AG10803 (cell line): ENCODE measurements around the gene RPL21.
A peak's percentile ranks its signal among the peaks of the same experiment; 100 is the strongest.

ENCODE experiments used
- DNase-seq: peaks from one replicate; pipeline ENCODE4 v3.0.0; 2010; ENCODE audit warnings: low read depth
- H3K4me3 ChIP-seq: 2 replicates; pipeline ENCODE4 v1.5.1; 2011; ENCODE audit warnings: mild to moderate bottlenecking, low read length, control low read depth
- TF ChIP-seq, protein P1 (sequence below): conservative IDR thresholded peaks from 2 replicates; pipeline ENCODE4 v1.5.1; 2011; ENCODE audit warnings: mild to moderate bottlenecking, low read length, control low read depth, inconsistent platforms

The RPL21 gene

DNA sequence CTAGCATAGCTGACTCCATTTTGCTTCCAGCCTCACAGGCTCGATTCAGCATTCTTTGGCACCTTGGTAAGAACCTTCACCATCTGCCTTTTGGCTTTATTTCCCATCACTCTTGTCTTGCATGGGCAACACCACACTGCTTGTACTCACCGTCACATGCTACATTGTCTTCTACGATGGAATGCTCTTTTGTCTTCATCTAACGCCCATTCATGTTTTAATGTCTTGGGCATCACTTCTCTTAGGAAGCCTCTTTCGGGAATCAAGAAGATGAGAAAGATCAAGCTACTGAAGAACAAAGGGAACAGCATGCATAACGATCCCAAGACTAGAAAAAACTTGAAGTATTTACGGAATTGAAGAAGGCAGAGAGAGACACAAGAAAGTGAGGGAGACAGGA is 5.7 kb upstream of the RPL21 start:
- no peak overlapping the region for H3K4me3 ChIP-seq
- DNase-seq = no peak
- TF ChIP-seq, protein P1, sequence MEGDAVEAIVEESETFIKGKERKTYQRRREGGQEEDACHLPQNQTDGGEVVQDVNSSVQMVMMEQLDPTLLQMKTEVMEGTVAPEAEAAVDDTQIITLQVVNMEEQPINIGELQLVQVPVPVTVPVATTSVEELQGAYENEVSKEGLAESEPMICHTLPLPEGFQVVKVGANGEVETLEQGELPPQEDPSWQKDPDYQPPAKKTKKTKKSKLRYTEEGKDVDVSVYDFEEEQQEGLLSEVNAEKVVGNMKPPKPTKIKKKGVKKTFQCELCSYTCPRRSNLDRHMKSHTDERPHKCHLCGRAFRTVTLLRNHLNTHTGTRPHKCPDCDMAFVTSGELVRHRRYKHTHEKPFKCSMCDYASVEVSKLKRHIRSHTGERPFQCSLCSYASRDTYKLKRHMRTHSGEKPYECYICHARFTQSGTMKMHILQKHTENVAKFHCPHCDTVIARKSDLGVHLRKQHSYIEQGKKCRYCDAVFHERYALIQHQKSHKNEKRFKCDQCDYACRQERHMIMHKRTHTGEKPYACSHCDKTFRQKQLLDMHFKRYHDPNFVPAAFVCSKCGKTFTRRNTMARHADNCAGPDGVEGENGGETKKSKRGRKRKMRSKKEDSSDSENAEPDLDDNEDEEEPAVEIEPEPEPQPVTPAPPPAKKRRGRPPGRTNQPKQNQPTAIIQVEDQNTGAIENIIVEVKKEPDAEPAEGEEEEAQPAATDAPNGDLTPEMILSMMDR = no peak

DNA sequence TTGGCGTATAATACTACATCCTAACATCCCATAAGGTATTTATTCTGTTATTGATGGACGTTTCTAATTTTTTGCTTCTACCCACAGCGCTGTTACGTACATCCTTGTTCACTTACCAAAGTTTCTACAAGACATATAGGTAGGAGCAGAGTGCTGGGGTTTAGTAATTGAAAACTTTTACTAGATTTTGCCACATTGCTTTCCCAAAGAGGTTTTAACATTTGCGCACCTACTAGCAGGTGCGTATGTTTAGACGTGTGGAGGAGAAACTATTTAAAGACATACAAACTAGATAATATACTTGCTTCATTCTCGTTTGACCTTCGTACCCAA is 559 bp upstream of the RPL21 start:
- DNase-seq = no peak
- TF ChIP-seq, protein P1 = no peak
- peak overlapping the region; percentile 91 for H3K4me3 ChIP-seq

GRCh38 chr13:27252467-27252866 is 1.1 kb downstream of the RPL21 start:
- TF ChIP-seq, protein P1 = no peak
- DNase-seq = no peak
- peak overlapping the region; percentile 91 for H3K4me3 ChIP-seq

DNA sequence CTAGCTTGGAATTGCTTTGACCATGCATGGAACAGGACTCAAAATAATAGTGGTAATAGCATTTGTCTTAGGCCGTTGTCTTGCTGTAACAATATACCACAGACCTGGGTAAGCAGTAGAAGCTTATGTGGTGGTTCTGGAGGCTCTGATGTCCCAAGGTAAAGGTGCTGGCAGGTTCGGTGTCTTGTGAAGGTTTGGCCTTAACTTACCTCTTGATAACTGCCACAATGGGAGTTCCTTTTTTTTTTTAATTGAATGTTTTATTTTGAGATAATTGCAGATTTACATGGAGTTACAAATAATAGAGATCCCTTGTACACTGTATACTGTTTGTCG is 5.8 kb downstream of the RPL21 start:
- no peak overlapping the region for H3K4me3 ChIP-seq
- no peak for DNase-seq
- TF ChIP-seq, protein P1 = no peak

GRCh38 chr13:27257648-27258253 is 6.4 kb downstream of the RPL21 start:
- TF ChIP-seq, protein P1 = no peak
- DNase-seq = no peak
- no peak overlapping the region for H3K4me3 ChIP-seq

DNA sequence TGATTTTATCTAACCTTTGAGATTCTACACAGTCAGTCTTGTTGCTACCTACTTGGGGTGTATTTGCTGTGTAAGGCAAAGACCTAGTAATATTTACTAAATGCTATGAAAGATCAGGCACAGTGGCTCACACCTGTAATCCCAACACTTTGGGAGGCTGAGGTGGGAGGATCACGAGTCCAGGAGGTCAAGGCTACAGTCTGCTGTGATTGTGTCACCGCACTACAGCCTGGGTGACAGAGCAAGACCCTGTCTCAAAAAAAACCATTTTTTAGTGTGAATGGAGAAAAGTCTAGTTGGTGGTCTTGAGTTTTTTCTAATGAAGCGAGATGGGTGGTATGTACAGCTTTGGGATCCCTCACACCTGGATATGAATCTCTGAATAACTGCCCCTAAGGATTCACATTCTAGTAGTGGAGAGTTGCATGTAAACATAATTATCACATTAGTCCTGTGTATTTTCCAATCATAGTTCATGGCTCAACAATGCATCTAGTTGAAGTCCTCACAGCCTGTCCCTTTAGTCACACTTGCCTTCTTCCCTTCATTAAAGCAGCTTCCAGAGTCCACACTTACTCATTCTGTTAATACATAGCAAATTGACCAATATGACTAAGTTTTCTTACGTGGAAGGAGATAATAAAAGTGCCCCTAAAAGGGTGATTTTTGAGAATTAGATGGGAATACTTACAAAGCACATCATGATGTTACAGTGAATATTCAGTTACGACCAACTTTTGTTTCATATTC is 7.5 kb downstream of the RPL21 start:
- no peak for DNase-seq
- no peak overlapping the region for H3K4me3 ChIP-seq
- TF ChIP-seq, protein P1 = no peak

GRCh38 chr13:27259831-27260230 is 8.5 kb downstream of the RPL21 start:
- no peak for DNase-seq
- H3K4me3 ChIP-seq = no peak overlapping the region
- TF ChIP-seq, protein P1 = no peak
